Type B pancreatic cell (in vitro differentiated cells): ENCODE data around the gene AKT1S1. TPM values are rescaled to one million over a fixed set of nuclear protein-coding genes. Genes with fewer than 3 reads are reported as not detected.

Experiments
- DNase-seq: peaks from one replicate; pipeline ENCODE4 v3.0.0; 2021; ENCODE audit warnings: mixed read lengths; ENCODE audit not compliant: unreplicated experiment; ENCODE audit errors: extremely low spot score
- H3K27ac Mint-ChIP-seq: 2 replicates; pipeline ENCODE4 v1.8.0; 2021; ENCODE audit warnings: mild to moderate bottlenecking, mixed read lengths
- H3K27me3 Mint-ChIP-seq: 2 replicates; pipeline ENCODE4 v1.8.0; 2021; ENCODE audit warnings: mixed read lengths
- H3K36me3 Mint-ChIP-seq: 2 replicates; pipeline ENCODE4 v1.8.0; 2021; ENCODE audit warnings: mixed read lengths
- H3K4me1 Mint-ChIP-seq: one replicate; pipeline ENCODE4 v1.8.0; 2021; ENCODE audit warnings: mixed read lengths; ENCODE audit not compliant: unreplicated experiment
- H3K4me3 Mint-ChIP-seq: 2 replicates; pipeline ENCODE4 v1.8.0; 2021; ENCODE audit warnings: mild to moderate bottlenecking, mixed read lengths
- H3K9me3 Mint-ChIP-seq: 2 replicates; pipeline ENCODE4 v1.8.0; 2021; ENCODE audit warnings: mixed read lengths
- total RNA-seq: library from RNA; stranded (reverse); gene quantifications from 2 replicates; pipeline ENCODE4 v1.2.1, GENCODE V29; 2021; ENCODE audit warnings: low replicate concordance
- TF ChIP-seq, protein P1 (sequence below): fragments of 200-600 bp; sonication (generic); conservative IDR thresholded peaks from 2 replicates; pipeline ENCODE4 v1.5.0; 2021; ENCODE audit warnings: antibody characterized with exemption, mild to moderate bottlenecking

The AKT1S1 gene
- total RNA-seq, 1 donor from 2014 or later: 40.1 TPM

DNA sequence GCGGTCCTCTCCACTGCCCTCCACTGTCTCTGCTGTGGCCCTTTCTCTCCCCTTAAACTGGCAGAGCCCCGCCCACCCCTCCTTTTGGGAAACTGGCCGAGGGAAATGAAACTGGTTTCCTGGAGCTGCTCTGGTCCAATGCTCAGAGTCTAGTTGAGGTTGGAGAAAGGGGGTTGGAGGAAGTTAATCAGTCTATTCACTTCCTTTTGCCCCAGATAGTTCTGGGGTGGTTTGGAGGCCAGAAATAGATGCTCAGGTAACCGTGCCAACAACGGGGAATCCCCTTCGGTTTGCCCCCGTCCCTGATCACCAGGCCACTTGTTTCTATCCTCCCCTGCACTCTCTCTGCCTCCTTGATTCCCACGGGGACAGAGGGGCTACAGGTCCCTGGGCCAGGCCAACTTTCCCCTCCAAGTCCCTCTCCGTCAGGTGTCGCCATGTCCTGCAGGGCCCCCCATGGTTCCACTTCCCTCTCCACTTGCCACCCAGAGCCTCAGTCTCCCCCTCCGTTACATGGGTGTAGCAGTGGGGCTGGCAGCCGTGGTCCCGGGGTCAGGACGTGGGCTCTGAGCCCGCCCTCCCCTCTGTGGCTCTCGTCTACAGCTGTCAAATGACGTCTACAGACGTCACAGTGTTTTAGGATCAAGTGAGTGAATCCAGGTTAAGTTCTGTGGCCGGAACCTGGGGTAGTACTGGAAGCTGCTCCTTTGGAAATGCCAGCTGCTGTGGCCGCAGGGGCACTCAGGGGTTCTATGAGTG lies 19.9 kb upstream of the AKT1S1 start, which contains the start of gene IL4I1:
TSS of gene IL4I1 (minus strand) at position 25 of the 759 bp plus-strand sequence. CDS start 727 bp downstream, outside the sequence.
- no peak within 1 kb of the TSS for H3K4me3 Mint-ChIP-seq
- H3K9me3 Mint-ChIP-seq: no peaks in the 10 kb centered on the region
- TF ChIP-seq, protein P1, sequence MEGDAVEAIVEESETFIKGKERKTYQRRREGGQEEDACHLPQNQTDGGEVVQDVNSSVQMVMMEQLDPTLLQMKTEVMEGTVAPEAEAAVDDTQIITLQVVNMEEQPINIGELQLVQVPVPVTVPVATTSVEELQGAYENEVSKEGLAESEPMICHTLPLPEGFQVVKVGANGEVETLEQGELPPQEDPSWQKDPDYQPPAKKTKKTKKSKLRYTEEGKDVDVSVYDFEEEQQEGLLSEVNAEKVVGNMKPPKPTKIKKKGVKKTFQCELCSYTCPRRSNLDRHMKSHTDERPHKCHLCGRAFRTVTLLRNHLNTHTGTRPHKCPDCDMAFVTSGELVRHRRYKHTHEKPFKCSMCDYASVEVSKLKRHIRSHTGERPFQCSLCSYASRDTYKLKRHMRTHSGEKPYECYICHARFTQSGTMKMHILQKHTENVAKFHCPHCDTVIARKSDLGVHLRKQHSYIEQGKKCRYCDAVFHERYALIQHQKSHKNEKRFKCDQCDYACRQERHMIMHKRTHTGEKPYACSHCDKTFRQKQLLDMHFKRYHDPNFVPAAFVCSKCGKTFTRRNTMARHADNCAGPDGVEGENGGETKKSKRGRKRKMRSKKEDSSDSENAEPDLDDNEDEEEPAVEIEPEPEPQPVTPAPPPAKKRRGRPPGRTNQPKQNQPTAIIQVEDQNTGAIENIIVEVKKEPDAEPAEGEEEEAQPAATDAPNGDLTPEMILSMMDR: no peak
- peaks cover 9% of the 10 kb centered on the region for H3K27me3 Mint-ChIP-seq
- peak within 1 kb of the TSS; percentile 74 for H3K27ac Mint-ChIP-seq
- no peak for DNase-seq
- H3K4me1 Mint-ChIP-seq: peaks cover 24% of the 10 kb centered on the region
- H3K36me3 Mint-ChIP-seq: no peaks in the 10 kb centered on the region

DNA sequence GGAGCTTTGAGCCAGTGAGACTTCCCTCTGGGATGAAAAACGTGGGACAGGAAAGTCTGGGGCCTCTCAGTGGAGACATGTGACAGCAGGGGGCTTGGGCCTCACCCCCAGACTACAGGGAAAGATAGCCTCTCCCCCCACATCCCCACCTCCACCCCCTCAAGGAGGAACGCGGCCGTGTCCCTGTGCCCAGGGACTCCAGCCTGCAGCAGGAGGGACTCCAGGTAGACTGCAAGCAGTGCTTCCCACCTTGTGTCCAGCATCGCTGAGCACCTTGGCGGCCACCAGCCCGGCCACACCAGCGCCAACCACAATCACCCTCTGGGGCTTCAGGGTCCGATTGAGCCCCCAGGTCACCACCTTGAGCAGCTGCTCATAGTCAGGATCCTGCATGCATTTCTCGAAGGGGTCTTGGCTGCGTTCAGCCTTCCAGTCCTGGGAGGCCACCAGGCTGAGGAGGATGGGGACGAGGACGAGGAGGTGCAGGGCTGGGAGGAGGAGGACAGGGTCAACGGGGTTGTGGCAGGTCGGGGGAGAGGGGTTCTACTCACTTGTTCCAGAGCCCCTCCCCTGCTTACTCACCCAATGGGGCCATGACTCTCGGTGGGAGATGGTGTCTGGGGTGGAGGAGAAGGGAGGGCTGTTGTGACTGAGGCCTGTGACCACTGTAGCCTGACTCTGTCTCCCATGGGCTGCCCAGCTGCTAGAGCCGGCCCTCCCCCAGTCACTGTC lies 18.6 kb upstream of the AKT1S1 start:
- Mint-ChIP-seq H3K27me3 (peaks cover 15% of the 10 kb centered on the region), H3K4me1 (peaks cover 24% of the 10 kb centered on the region), H3K27ac (no peak overlapping the region), H3K4me3 (no peak overlapping the region), H3K36me3 (no peaks in the 10 kb centered on the region), H3K9me3 (no peaks in the 10 kb centered on the region)
- no peak for DNase-seq
- TF ChIP-seq, protein P1: no peak

DNA sequence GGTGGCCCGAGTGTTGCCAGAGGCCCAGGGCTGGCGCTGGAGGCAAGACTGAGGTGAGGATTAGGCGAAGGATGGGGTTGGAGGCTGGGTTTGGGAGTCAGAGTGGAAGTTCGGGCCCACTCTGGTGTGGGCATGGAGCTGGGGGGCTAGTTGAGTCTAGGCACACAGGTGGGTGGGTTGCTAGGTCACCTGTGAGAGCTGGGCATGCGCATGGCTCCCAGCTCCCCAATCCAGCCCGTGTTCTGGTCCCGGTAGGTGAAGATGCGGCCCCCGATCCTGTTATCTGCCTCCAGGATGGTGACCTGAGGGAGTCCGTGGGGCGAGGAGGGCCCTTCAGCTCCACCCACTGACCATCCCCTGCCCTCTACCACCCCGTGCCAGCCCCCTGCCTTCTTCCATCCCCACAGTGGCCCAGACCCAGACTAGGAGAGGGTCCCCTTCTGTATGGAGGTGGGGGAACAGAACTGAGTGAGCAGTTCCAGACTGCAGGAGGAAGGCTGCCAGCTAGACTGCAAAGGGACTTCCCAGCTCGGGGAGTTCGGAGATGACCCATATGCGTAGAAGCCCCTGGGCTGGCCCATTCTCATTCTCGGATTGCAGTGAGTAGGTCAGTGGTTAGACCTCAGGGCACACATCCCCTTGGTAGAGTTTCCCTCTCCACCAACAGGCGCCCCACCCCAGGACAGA lies 17.9 kb upstream of the AKT1S1 start:
- peaks cover 15% of the 10 kb centered on the region for H3K27me3 Mint-ChIP-seq
- peaks cover 24% of the 10 kb centered on the region for H3K4me1 Mint-ChIP-seq
- no peak for DNase-seq
- no peak overlapping the region for H3K4me3 Mint-ChIP-seq
- H3K9me3 Mint-ChIP-seq: no peaks in the 10 kb centered on the region
- H3K36me3 Mint-ChIP-seq: no peaks in the 10 kb centered on the region
- TF ChIP-seq, protein P1: no peak
- no peak overlapping the region for H3K27ac Mint-ChIP-seq

DNA sequence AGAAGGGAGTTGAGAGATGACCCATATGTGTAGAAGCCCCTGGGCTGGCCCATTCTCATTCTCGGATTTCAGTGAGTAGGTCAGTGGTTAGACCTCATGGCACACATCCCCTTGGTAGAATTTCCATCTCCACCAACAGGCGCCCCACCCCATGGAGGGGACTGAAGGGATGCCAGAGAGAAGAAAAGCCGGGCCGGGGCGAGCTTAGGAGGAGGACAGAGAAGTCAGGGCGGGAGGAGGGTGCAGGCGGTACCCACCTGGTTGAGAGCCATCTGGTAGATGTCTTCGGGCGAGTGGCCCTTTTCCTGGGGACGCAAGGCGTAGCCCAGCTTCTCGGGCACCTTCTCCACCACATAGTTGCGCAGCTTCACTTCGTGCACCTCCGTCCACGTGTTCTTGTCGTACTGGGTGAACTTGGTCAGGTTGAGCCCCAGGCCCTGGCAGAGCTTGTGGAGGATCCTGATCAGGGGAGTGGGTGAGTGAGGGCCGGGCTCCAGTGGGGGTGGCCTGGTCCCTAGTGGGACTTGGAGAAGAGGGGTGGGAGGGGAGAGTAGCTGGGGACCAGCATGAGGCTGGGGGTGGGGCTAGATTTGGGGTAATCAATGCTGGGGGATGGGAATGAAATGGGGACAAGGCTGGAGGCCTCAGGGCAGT lies 17.0 kb upstream of the AKT1S1 start:
- Mint-ChIP-seq H3K4me3 (no peak overlapping the region), H3K4me1 (peaks cover 24% of the 10 kb centered on the region), H3K36me3 (no peaks in the 10 kb centered on the region), H3K27me3 (peaks cover 15% of the 10 kb centered on the region), H3K9me3 (no peaks in the 10 kb centered on the region), H3K27ac (no peak overlapping the region)
- no peak for DNase-seq
- TF ChIP-seq, protein P1: no peak

DNA sequence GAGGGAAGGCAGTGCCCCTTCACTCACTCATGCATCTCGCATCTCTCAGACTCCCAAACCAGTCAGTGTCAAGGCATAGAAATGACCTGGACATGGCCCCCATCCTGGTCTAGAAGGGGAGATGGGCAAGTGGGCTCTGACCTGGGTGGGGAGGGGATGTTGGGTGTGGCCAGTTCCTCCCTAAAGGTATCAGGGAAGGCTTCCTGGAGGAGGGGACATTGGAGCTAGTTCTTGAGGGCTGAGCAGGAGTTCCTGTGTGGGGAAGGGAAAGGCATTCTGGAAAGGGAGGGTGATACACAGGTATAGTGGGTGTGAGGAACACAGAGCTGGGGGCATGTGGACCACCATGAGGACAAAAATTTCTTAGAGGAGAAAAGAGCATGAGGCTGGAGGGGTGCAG lies 15.6 kb upstream of the AKT1S1 start:
- no peak for DNase-seq
- Mint-ChIP-seq H3K4me3 (peak overlapping the region; percentile 12), H3K9me3 (no peaks in the 10 kb centered on the region), H3K4me1 (peaks cover 21% of the 10 kb centered on the region), H3K36me3 (no peaks in the 10 kb centered on the region), H3K27me3 (peaks cover 15% of the 10 kb centered on the region), H3K27ac (peak overlapping the region; percentile 34)
- TF ChIP-seq, protein P1: no peak
